B cell (primary cell): ENCODE data around the gene NSFL1C. TPM values are rescaled to one million over a fixed set of nuclear protein-coding genes. Genes with fewer than 3 reads are reported as not detected.

Experiments used
- ATAC-seq: fragments of 200-7000 bp; cut with Tn5 transposase; one replicate; pipeline ENCODE4 v1.10.0; 2021; ENCODE audit warnings: low read depth, mild to moderate bottlenecking, moderate number of reproducible peaks, moderate library complexity
- CTCF ChIA-PET: fragments of 350-600 bp; sonication (Branson Sonifier 250); formaldehyde crosslinking; loops from one replicate; lab custom pipeline; 2021; ENCODE audit warnings: antibody characterized with exemption, inconsistent platforms; lab: Charles Lee
- POLR2A ChIA-PET: fragments of 350-600 bp; sonication (Branson Sonifier 250); formaldehyde crosslinking; loops from one replicate; lab custom pipeline; 2021; ENCODE audit warnings: antibody characterized with exemption; lab: Charles Lee
- DNase-seq: peaks from one replicate; pipeline ENCODE4 v3.0.0; 2013
- H2AFZ ChIP-seq: 2 replicates; pipeline ENCODE4 v1.6.1; 2012; ENCODE audit warnings: mild to moderate bottlenecking, low read depth, low read length; ENCODE audit not compliant: insufficient read depth, poor library complexity, severe bottlenecking
- H3K27ac ChIP-seq, 2 donors: 1 replicate in 1 of 2; 2 replicates in 1 of 2; pipeline ENCODE4 v1.5.1; 2012 to 2013; ENCODE audit warnings: low read length in 2 of 2, mild to moderate bottlenecking in 2 of 2, moderate library complexity in 1 of 2
- H3K27me3 ChIP-seq, 4 experiments: fragments of 200-600 bp in 1 of 4; sonication (generic) in 1 of 4; replicated peaks in 1 of 4; 1 replicate in 2 of 4; 2 replicates in 2 of 4; pipeline versions ENCODE4 v1.6.1 to v1.7.0; 2013 to 2016; ENCODE audit warnings: low read length in 3 of 4, mild to moderate bottlenecking in 2 of 4, mixed read lengths in 1 of 4, moderate library complexity in 1 of 4; ENCODE audit not compliant: insufficient read depth in 4 of 4, control insufficient read depth in 3 of 4; ENCODE audit errors: control extremely low read depth in 1 of 4
- H3K36me3 ChIP-seq, 2 experiments: replicated peaks in 1 of 2; 1 replicate in 1 of 2; 2 replicates in 1 of 2; pipeline versions ENCODE4 v1.6.1 to v1.7.1; 2013; ENCODE audit warnings: low read length in 1 of 2; ENCODE audit not compliant: insufficient read depth in 2 of 2, control insufficient read depth in 1 of 2; ENCODE audit errors: control extremely low read depth in 1 of 2, extremely low read depth in 1 of 2
- H3K4me1 ChIP-seq, 2 donors: fragments of 200-600 bp in 1 of 2; sonication (generic) in 1 of 2; 1 replicate in 1 of 2; 2 replicates in 1 of 2; pipeline versions ENCODE4 v1.5.1 to v1.6.1; 2013 to 2017; ENCODE audit warnings: low read length in 2 of 2; ENCODE audit not compliant: control insufficient read depth in 2 of 2, insufficient read depth in 2 of 2
- H3K4me2 ChIP-seq: replicated peaks from 2 replicates; pipeline ENCODE3; 2012; ENCODE audit warnings: mild to moderate bottlenecking, low read depth, low read length; ENCODE audit not compliant: poor library complexity, severe bottlenecking
- H3K4me3 ChIP-seq, 5 experiments: fragments of 200-600 bp in 1 of 5; sonication (generic) in 1 of 5; 1 replicate in 3 of 5; 2 replicates in 2 of 5; pipeline versions ENCODE4 v1.5.1 to v1.7.0; 2011 to 2016; ENCODE audit warnings: low read length in 4 of 5, mild to moderate bottlenecking in 4 of 5, low read depth in 2 of 5, control low read depth in 1 of 5, moderate library complexity in 1 of 5; ENCODE audit not compliant: insufficient read depth in 1 of 5; ENCODE audit errors: control extremely low read depth in 1 of 5, extremely low read depth in 1 of 5
- H3K79me2 ChIP-seq: fragments of 200-600 bp; sonication (generic); one replicate; pipeline ENCODE4 v1.6.0; 2016; ENCODE audit warnings: low read length; ENCODE audit not compliant: control insufficient read depth, insufficient read depth
- H3K9ac ChIP-seq: fragments of 200-600 bp; sonication (generic); 2 replicates; pipeline ENCODE4 v1.6.1; 2017; ENCODE audit warnings: mild to moderate bottlenecking, low read length, moderate library complexity
- H3K9me3 ChIP-seq, 3 donors: one replicate each; pipeline versions ENCODE4 v1.6.1 to v1.7.1; 2013; ENCODE audit warnings: low read length in 2 of 3; ENCODE audit not compliant: control insufficient read depth in 2 of 3, insufficient read depth in 1 of 3; ENCODE audit errors: control extremely low read depth in 1 of 3
- H4K20me1 ChIP-seq: 2 replicates; pipeline ENCODE4 v1.6.0; 2012; ENCODE audit warnings: mild to moderate bottlenecking, low read length; ENCODE audit not compliant: insufficient read depth, control insufficient read depth, poor library complexity, severe bottlenecking
- H3K27ac Mint-ChIP-seq: one replicate; pipeline ENCODE4 v1.8.0; 2021; ENCODE audit warnings: mixed read lengths
- H3K27me3 Mint-ChIP-seq: one replicate; pipeline ENCODE4 v1.8.0; 2021; ENCODE audit warnings: mixed read lengths
- H3K4me1 Mint-ChIP-seq: one replicate; pipeline ENCODE4 v1.8.0; 2021; ENCODE audit warnings: mixed read lengths
- H3K4me3 Mint-ChIP-seq: one replicate; pipeline ENCODE4 v1.8.0; 2021; ENCODE audit warnings: mixed read lengths
- H3K9me3 Mint-ChIP-seq: one replicate; pipeline ENCODE4 v1.8.0; 2022; ENCODE audit warnings: mixed read lengths; ENCODE audit not compliant: insufficient read depth
- CTCF ChIP-seq: fragments of 200-600 bp; IDR thresholded peaks from one replicate; pipeline ENCODE4 v1.8.0; 2022; ENCODE audit warnings: antibody characterized with exemption, mild to moderate bottlenecking
- EZH2 ChIP-seq: IDR thresholded peaks from 2 replicates; pipeline ENCODE4 v1.6.1; 2012; ENCODE audit warnings: borderline replicate concordance, low read depth, mild to moderate bottlenecking, moderate library complexity, low read length; ENCODE audit not compliant: insufficient read depth, poor library complexity, severe bottlenecking
- WGBS: methylation state at CpG from one replicate; pipeline ENCODE4 v1.1.5; 2013; ENCODE audit warnings: missing lambda C conversion rate; ENCODE audit not compliant: insufficient coverage; 5-methylcytosine and 5-hydroxymethylcytosine counted together
- intact Hi-C: fragments of 100-400 bp; cut with micrococcal nuclease; formaldehyde crosslinking; loops from one replicate; pipeline ENCODE4 v1.10.0; 2022
- polyA plus RNA-seq: library from polyadenylated mRNA; depleted of rRNA; stranded (reverse); fragments of >200 nt; gene quantifications from 2 replicates; pipeline ENCODE4 v1.2.3, GENCODE V29; 2012
- total RNA-seq, 2 donors: library from RNA; stranded (reverse); fragments of 120-200 nt in 1 of 2; gene quantifications; 1 replicate in 1 of 2; 2 replicates in 1 of 2; pipeline versions ENCODE4 v1.2.3 to v1.2.4, GENCODE V29; 2013 to 2022

The NSFL1C gene
- total and polyA plus RNA-seq, 2 donors (not counting 1 experiment from before 2014, with no cell fraction given) = 24.1 to 80.3 TPM

- Histone ChIP-seq H3K9me3 (peaks cover 2 to 28% (median 12%) of the 10 kb centered on the region in 3 donors), H2AFZ (no peak overlapping the region), H4K20me1 (no peaks in the 10 kb centered on the region), H3K4me3 (no peak overlapping the region), H3K4me2 (no peak overlapping the region), H3K9ac (no peak overlapping the region), H3K4me1 (no peaks in the 10 kb centered on the region), H3K79me2 (no peaks in the 10 kb centered on the region), H3K27ac (no peak overlapping the region), H3K27me3 (peaks cover 0 to 1% (median 0%) of the 10 kb centered on the region in 4 experiments), H3K36me3 (no peaks in the 10 kb centered on the region)
- WGBS = 94% methylated on average over 4 of the region's 6 CpGs
- CTCF ChIA-PET = interaction anchor here (2.1 kb wide), 1 partner anchor 80 kb away, joined by 6 read pairs; no protein-coding TSS in a partner anchor
- DNase-seq = no peak
- intact Hi-C loops = no loop called here
- no peak overlapping the region for H3K4me3 Mint-ChIP-seq
- POLR2A ChIA-PET = no interaction called here
- H3K27ac Mint-ChIP-seq = no peak overlapping the region
- H3K9me3 Mint-ChIP-seq = peaks cover 9% of the 10 kb centered on the region
- H3K4me1 Mint-ChIP-seq = no peaks in the 10 kb centered on the region
- no peak for ATAC-seq
- TF ChIP-seq EZH2 (no peak), CTCF (no peak)
- H3K27me3 Mint-ChIP-seq = no peaks in the 10 kb centered on the region
Observed at GRCh38 chr20:1423206-1423605, 43.4 kb downstream of the NSFL1C start.

GRCh38 chr20:1422753-1423152, 43.9 kb downstream of the NSFL1C start:
- no peaks in the 10 kb centered on the region for H4K20me1 ChIP-seq
- peaks cover 0 to 3% (median 0%) of the 10 kb centered on the region in 4 experiments for H3K27me3 ChIP-seq
- TF ChIP-seq EZH2 (no peak), CTCF (no peak)
- Mint-ChIP-seq H3K9me3 (peaks cover 9% of the 10 kb centered on the region), H3K27ac (no peak overlapping the region), H3K4me3 (no peak overlapping the region), H3K4me1 (no peaks in the 10 kb centered on the region), H3K27me3 (no peaks in the 10 kb centered on the region)
- CTCF ChIA-PET = interaction anchor here (1.2 to 2.1 kb wide), 2 partner anchors 14 to 81 kb away, joined by 3 to 6 read pairs; no protein-coding TSS in a partner anchor
- no peaks in the 10 kb centered on the region for H3K4me1 ChIP-seq
- no peak overlapping the region for H3K27ac ChIP-seq
- H3K9me3 ChIP-seq = peaks cover 2 to 28% (median 16%) of the 10 kb centered on the region in 3 donors
- no peak overlapping the region for H3K4me3 ChIP-seq
- WGBS = 39% methylated on average over 2 of the region's 3 CpGs
- POLR2A ChIA-PET = no interaction called here
- no peaks in the 10 kb centered on the region for H3K36me3 ChIP-seq
- intact Hi-C loops = no loop called here
- DNase-seq (no peak), ATAC-seq (no peak)
- H3K4me2 ChIP-seq = no peak overlapping the region
- no peak overlapping the region for H2AFZ ChIP-seq
- no peak overlapping the region for H3K9ac ChIP-seq
- no peaks in the 10 kb centered on the region for H3K79me2 ChIP-seq
